Placental epithelial cell (primary cell): ENCODE data around the gene SLC25A45. TPM values are rescaled to one million over a fixed set of nuclear protein-coding genes. Genes with fewer than 3 reads are reported as not detected.

ENCODE experiments used
- total RNA-seq: library from RNA; depleted of rRNA; stranded (reverse); fragments of >200 nt; gene quantifications from 2 replicates; pipeline ENCODE4 v1.2.3, GENCODE V29; 2012

Gene SLC25A45
- 3.8 and 4.3 TPM in 2 replicates for total RNA-seq

GRCh38 chr11:65382033-65382803 is at the start of gene SLC25A45:
TSS of gene SLC25A45 (minus strand) at chr11:65382646. CDS start at chr11:65381951, 695 bp downstream.

GRCh38 chr11:65422633-65423515 is 40.4 kb upstream of the SLC25A45 start, which contains the start of gene NEAT1:
TSS of gene NEAT1 (plus strand) at chr11:65422798.

DNA sequence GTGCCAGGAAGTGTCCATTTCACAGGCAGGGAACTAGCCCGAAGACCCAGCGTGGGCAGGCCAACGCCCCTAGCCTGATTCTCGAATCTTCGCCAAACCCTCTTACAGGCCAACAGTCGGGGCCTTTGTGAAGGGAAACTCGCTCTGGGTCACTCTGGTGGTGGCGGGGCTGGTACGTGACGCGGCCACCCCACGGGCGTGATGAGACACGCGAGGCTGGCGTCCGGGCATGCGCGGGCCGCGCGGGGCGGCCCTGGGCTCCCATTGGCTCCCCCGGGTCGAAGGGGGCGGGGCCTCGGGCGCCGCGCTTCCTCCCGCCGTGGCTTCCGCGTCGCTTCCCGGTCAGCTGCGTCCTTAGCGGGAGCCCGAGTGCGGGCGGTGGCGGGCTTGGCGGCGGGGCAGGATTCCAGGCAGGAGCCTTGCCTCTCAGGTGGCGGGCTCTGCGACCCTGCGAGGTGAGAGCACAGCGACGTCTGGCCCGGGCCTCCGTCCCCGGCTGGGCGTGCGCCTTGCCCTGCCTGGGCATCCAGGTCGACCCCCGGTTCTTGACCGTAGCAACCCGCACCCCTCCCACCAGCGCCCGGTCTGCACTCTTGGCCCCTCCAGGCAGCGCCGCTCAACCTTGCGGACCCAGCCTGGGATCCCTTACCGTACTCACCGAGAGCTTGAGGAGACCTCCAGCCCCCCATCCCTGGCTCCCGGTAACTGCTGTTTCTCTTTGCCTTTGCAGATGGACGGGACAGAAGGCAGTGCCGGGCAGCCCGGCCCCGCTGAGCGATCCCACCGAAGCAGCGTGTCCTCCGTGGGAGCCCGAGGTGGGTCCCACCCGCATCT is 4.1 kb upstream of the SLC25A45 start, which contains the start of gene FRMD8:
Gene FRMD8, plus strand, starts transcription at position 331 of the 834 bp plus-strand sequence. Its CDS starts 400 bp downstream, at position 731.

GRCh38 chr11:65354265-65355012 is 28.0 kb downstream of the SLC25A45 start, which contains the start of gene TIGD3:
TSS of gene TIGD3 (plus strand) at chr11:65354751. CDS start at chr11:65355809, 1,058 bp downstream.

Other genes starting within 250 kb of the SLC25A45 start
- 20.0 and 53.9 TPM in 2 replicates for gene SYVN1, start 248.1 kb downstream of the SLC25A45 start, total RNA-seq
- not detected in 2 replicates for gene SPDYC, start 212.4 kb downstream of the SLC25A45 start, total RNA-seq
- 197 and 486 TPM in 2 replicates for gene CAPN1, start 200.7 kb downstream of the SLC25A45 start, total RNA-seq
- gene POLA2, start 120.7 kb downstream of the SLC25A45 start, total RNA-seq = 5.0 and 6.3 TPM in 2 replicates
- gene CDC42EP2, start 67.8 kb downstream of the SLC25A45 start, total RNA-seq = 3.1 and 23.2 TPM in 2 replicates
- gene DPF2, start 48.8 kb downstream of the SLC25A45 start, total RNA-seq = 44.5 and 64.8 TPM in 2 replicates
- gene TIGD3, start 27.9 kb downstream of the SLC25A45 start, total RNA-seq = 0.11 TPM in 1 of 2 replicates, not detected in the other
- gene FRMD8, start 4.0 kb upstream of the SLC25A45 start, total RNA-seq = 55.3 and 58.9 TPM in 2 replicates
- 141 and 249 TPM in 2 replicates for gene NEAT1, start 40.2 kb upstream of the SLC25A45 start, total RNA-seq
- 9,374 and 20,355 TPM in 2 replicates for gene MALAT1, start 116.4 kb upstream of the SLC25A45 start, total RNA-seq
- gene SCYL1, start 142.4 kb upstream of the SLC25A45 start, total RNA-seq = 134 and 143 TPM in 2 replicates
- 31.7 and 46.3 TPM in 2 replicates for gene LTBP3, start 175.7 kb upstream of the SLC25A45 start, total RNA-seq
- 38.9 and 61.1 TPM in 2 replicates for gene ZNRD2, start 187.8 kb upstream of the SLC25A45 start, total RNA-seq
- 33.0 and 36.5 TPM in 2 replicates for gene FAM89B, start 189.9 kb upstream of the SLC25A45 start, total RNA-seq
- gene EHBP1L1, start 193.4 kb upstream of the SLC25A45 start, total RNA-seq = 23.9 and 29.1 TPM in 2 replicates
- 0.54 TPM in 1 of 2 replicates, not detected in the other for gene KCNK7, start 213.2 kb upstream of the SLC25A45 start, total RNA-seq
- 31.3 and 36.5 TPM in 2 replicates for gene MAP3K11, start 231.6 kb upstream of the SLC25A45 start, total RNA-seq
- gene PCNX3, start 233.1 kb upstream of the SLC25A45 start, total RNA-seq = 28.3 and 47.3 TPM in 2 replicates